HepG2 (cell line): ENCODE results near the gene SENP5. TPM values are rescaled to one million over a fixed set of nuclear protein-coding genes. Genes with fewer than 3 reads are reported as not detected.

ENCODE experiments used
- GZF1 ChIP-seq: sonication (generic); formaldehyde crosslinking; IDR thresholded peaks from 2 replicates; pipeline ENCODE4 v1.5.1; 2020; ENCODE audit warnings: mild to moderate bottlenecking, missing genetic modification reagents
- HDAC6 ChIP-seq: fragments of 200-600 bp; sonication (generic); IDR thresholded peaks from 2 replicates; pipeline ENCODE4 v1.7.0; 2017; ENCODE audit warnings: mild to moderate bottlenecking, antibody characterized with exemption, low read length, low read depth
- HOXA3 ChIP-seq: sonication (generic); formaldehyde crosslinking; IDR thresholded peaks from 2 replicates; pipeline ENCODE4 v1.5.0; 2020; ENCODE audit warnings: missing genetic modification reagents
- HOXA7 ChIP-seq: sonication (generic); formaldehyde crosslinking; IDR thresholded peaks from 2 replicates; pipeline ENCODE4 v1.8.1; 2022; ENCODE audit warnings: mild to moderate bottlenecking, missing genetic modification reagents, moderate library complexity
- IKZF4 ChIP-seq: sonication (generic); formaldehyde crosslinking; IDR thresholded peaks from 2 replicates; pipeline ENCODE4 v1.5.1; 2020; ENCODE audit warnings: borderline replicate concordance, mild to moderate bottlenecking, low read depth, missing genetic modification reagents; ENCODE audit errors: not compliant biosample characterization
- LCORL ChIP-seq, 2 experiments: fragments of 450-650 bp in 1 of 2; sonication (generic) in 1 of 2; formaldehyde crosslinking in 1 of 2; IDR thresholded peaks; 2 replicates each; pipeline versions ENCODE4 v1.5.0 to v1.6.1; 2017 to 2020; ENCODE audit warnings: antibody characterized with exemption in 1 of 2, missing genetic modification reagents in 1 of 2
- RXRA ChIP-seq: sonication (generic); formaldehyde crosslinking; IDR thresholded peaks from 2 replicates; pipeline ENCODE4 v1.5.1; 2020; ENCODE audit warnings: missing genetic modification reagents
- RXRB ChIP-seq: IDR thresholded peaks from 2 replicates; pipeline ENCODE4 v1.6.1; 2016; ENCODE audit warnings: borderline replicate concordance, missing genetic modification reagents, missing compliant biosample characterization
- SIX4 ChIP-seq: sonication (generic); formaldehyde crosslinking; IDR thresholded peaks from 2 replicates; pipeline ENCODE4 v1.4.0; 2020; ENCODE audit warnings: missing genetic modification reagents
- SOX5 ChIP-seq: IDR thresholded peaks from 2 replicates; pipeline ENCODE4 v1.6.1; 2016; ENCODE audit warnings: borderline replicate concordance
- SP140L ChIP-seq: sonication (generic); formaldehyde crosslinking; IDR thresholded peaks from 2 replicates; pipeline ENCODE4 v1.4.0; 2020; ENCODE audit warnings: missing genetic modification reagents, borderline replicate concordance
- YEATS4 ChIP-seq: sonication (generic); formaldehyde crosslinking; IDR thresholded peaks from 2 replicates; pipeline ENCODE4 v1.4.0; 2020; ENCODE audit warnings: missing genetic modification reagents, borderline replicate concordance
- ZC3H13 ChIP-seq: sonication (generic); formaldehyde crosslinking; IDR thresholded peaks from 2 replicates; pipeline ENCODE4 v1.8.1; 2023; ENCODE audit warnings: mild to moderate bottlenecking, missing genetic modification reagents, moderate library complexity
- ZNF101 ChIP-seq: sonication (generic); formaldehyde crosslinking; IDR thresholded peaks from 2 replicates; pipeline ENCODE4 v1.4.0; 2020; ENCODE audit warnings: mild to moderate bottlenecking, low read depth, missing genetic modification reagents, borderline replicate concordance
- ZNF232 ChIP-seq: sonication (generic); formaldehyde crosslinking; IDR thresholded peaks from 2 replicates; pipeline ENCODE4 v1.4.0; 2020; ENCODE audit warnings: missing genetic modification reagents, borderline replicate concordance
- ZNF672 ChIP-seq: sonication (generic); formaldehyde crosslinking; IDR thresholded peaks from 2 replicates; pipeline ENCODE4 v1.8.1; 2022; ENCODE audit warnings: missing genetic modification reagents
- ZNF724P ChIP-seq: sonication (generic); formaldehyde crosslinking; IDR thresholded peaks from 2 replicates; pipeline ENCODE4 v1.8.0; 2022; ENCODE audit warnings: missing genetic modification reagents, borderline replicate concordance
- ZNF737 ChIP-seq: sonication (generic); formaldehyde crosslinking; IDR thresholded peaks from 2 replicates; pipeline ENCODE4 v1.5.0; 2020; ENCODE audit warnings: missing genetic modification reagents, mild to moderate bottlenecking, borderline replicate concordance
- polyA plus RNA-seq, 8 experiments: library from polyadenylated mRNA; depleted of rRNA in 3 of 8; stranded (reverse) in 7 of 8; unstranded in 1 of 8; fragments of >200 nt; fragmentation: Illumina TruSeq in 4 of 8; extraction: Trizol in 4 of 8; gene quantifications; 2 replicates each; pipeline versions ENCODE4 v1.2.1 to v1.2.3, GENCODE V29; 2011 to 2016; ENCODE audit warnings: low read depth in 4 of 8, missing spikeins in 1 of 8, mixed read lengths in 1 of 8; ENCODE audit not compliant: insufficient read depth in 1 of 8
- total RNA-seq, 5 experiments: library from RNA; depleted of rRNA; stranded (reverse); fragments of >200 nt; fragmentation: Illumina TruSeq; extraction: Trizol; gene quantifications; 2 replicates each; pipeline ENCODE4 v1.2.3, GENCODE V29; 2016; ENCODE audit warnings: low read depth in 1 of 5
- TF ChIP-seq, protein P1 (sequence below): sonication (generic); formaldehyde crosslinking; IDR thresholded peaks from 2 replicates; pipeline ENCODE4 v1.4.0; 2020; ENCODE audit warnings: low read depth, mild to moderate bottlenecking, missing genetic modification reagents
- TF ChIP-seq, protein P2 (sequence below): sonication (generic); formaldehyde crosslinking; IDR thresholded peaks from 2 replicates; pipeline ENCODE4 v1.4.0; 2020; ENCODE audit warnings: missing genetic modification reagents
- TF ChIP-seq, protein P3 (sequence below): sonication (generic); formaldehyde crosslinking; IDR thresholded peaks from 2 replicates; pipeline ENCODE4 v1.4.0; 2020; ENCODE audit warnings: mild to moderate bottlenecking, low read depth, missing genetic modification reagents
- TF ChIP-seq, protein P4 (sequence below): sonication (generic); formaldehyde crosslinking; IDR thresholded peaks from 2 replicates; pipeline ENCODE4 v1.8.0; 2022; ENCODE audit warnings: mild to moderate bottlenecking, missing genetic modification reagents, borderline replicate concordance
- TF ChIP-seq, protein P5 (sequence below): sonication (generic); formaldehyde crosslinking; IDR thresholded peaks from 2 replicates; pipeline ENCODE4 v1.5.1; 2020; ENCODE audit warnings: missing genetic modification reagents, mild to moderate bottlenecking, borderline replicate concordance

SENP5 gene
- total and polyA plus RNA-seq, 2 of the 13 experiments (the other 11 are each of a cell fraction or from before 2014, with no cell fraction given) = 17.6 to 30.9 TPM

DNA sequence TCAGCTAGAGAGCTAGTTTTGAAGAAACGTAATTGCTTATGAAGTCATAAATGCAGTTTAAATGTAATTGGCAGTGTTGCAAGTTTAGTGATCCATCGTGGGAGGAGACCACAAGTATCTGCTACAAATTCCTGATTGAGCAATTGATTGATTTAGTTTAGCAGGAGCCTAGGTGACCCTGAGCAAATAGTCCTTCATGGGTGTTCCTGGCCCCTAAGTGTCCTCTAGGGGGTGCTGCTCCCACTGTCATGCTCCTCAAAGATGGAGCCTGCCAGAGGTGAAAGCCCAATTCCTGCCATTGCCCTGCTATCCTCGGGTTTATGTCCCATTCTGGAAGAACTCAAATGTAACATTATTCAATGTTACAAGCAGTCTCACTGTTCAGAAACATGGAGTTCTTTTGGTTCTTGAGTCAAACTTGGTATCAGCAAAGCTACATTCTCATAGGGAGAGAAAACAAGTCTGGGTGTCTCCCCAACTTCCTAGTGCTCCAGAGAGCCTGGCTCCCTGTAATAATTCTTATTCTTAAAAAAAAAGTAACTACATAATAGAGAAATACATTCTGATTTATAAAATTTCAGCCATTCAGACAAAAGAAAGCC is 29.8 kb upstream of the SENP5 start (continued):
- TF ChIP-seq ZNF672 (CRISPR knock-in tag) = no peak
- TF ChIP-seq RXRB (CRISPR knock-in tag) = peak; percentile 53
- TF ChIP-seq, protein P1, sequence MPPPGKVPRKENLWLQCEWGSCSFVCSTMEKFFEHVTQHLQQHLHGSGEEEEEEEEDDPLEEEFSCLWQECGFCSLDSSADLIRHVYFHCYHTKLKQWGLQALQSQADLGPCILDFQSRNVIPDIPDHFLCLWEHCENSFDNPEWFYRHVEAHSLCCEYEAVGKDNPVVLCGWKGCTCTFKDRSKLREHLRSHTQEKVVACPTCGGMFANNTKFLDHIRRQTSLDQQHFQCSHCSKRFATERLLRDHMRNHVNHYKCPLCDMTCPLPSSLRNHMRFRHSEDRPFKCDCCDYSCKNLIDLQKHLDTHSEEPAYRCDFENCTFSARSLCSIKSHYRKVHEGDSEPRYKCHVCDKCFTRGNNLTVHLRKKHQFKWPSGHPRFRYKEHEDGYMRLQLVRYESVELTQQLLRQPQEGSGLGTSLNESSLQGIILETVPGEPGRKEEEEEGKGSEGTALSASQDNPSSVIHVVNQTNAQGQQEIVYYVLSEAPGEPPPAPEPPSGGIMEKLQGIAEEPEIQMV (CRISPR knock-in tag) = no peak
- no peak for TF ChIP-seq IKZF4 (CRISPR knock-in tag)
- TF ChIP-seq SOX5 (CRISPR knock-in tag) = no peak
- TF ChIP-seq HDAC6 = no peak
- TF ChIP-seq RXRA (CRISPR knock-in tag) = peak; percentile 18; the same call in 1 of the 2 replicates
- no peak for TF ChIP-seq ZNF724P (CRISPR knock-in tag)
- no peak for TF ChIP-seq HOXA7
- no peak for TF ChIP-seq ZNF232
- TF ChIP-seq ZNF101 (CRISPR knock-in tag) = no peak
- no peak for TF ChIP-seq SP140L (CRISPR knock-in tag)
- TF ChIP-seq, protein P2, sequence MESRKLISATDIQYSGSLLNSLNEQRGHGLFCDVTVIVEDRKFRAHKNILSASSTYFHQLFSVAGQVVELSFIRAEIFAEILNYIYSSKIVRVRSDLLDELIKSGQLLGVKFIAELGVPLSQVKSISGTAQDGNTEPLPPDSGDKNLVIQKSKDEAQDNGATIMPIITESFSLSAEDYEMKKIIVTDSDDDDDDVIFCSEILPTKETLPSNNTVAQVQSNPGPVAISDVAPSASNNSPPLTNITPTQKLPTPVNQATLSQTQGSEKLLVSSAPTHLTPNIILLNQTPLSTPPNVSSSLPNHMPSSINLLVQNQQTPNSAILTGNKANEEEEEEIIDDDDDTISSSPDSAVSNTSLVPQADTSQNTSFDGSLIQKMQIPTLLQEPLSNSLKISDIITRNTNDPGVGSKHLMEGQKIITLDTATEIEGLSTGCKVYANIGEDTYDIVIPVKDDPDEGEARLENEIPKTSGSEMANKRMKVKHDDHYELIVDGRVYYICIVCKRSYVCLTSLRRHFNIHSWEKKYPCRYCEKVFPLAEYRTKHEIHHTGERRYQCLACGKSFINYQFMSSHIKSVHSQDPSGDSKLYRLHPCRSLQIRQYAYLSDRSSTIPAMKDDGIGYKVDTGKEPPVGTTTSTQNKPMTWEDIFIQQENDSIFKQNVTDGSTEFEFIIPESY (CRISPR knock-in tag) = peak; percentile 89
- no peak for TF ChIP-seq ZNF737
- TF ChIP-seq SIX4 = no peak
- TF ChIP-seq HOXA3 (CRISPR knock-in tag) = 0 out of 2 replicates have a peak, but pooled peaks have one; percentile 19
- TF ChIP-seq, protein P3, sequence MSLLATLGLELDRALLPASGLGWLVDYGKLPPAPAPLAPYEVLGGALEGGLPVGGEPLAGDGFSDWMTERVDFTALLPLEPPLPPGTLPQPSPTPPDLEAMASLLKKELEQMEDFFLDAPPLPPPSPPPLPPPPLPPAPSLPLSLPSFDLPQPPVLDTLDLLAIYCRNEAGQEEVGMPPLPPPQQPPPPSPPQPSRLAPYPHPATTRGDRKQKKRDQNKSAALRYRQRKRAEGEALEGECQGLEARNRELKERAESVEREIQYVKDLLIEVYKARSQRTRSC (CRISPR knock-in tag) = no peak
- TF ChIP-seq LCORL (IDR thresholded peaks at IDR 0.05) = no peak
- TF ChIP-seq LCORL (CRISPR knock-in tag; IDR thresholded peaks at IDR 0.05) = no peak
- TF ChIP-seq YEATS4 = no peak
- TF ChIP-seq, protein P4, sequence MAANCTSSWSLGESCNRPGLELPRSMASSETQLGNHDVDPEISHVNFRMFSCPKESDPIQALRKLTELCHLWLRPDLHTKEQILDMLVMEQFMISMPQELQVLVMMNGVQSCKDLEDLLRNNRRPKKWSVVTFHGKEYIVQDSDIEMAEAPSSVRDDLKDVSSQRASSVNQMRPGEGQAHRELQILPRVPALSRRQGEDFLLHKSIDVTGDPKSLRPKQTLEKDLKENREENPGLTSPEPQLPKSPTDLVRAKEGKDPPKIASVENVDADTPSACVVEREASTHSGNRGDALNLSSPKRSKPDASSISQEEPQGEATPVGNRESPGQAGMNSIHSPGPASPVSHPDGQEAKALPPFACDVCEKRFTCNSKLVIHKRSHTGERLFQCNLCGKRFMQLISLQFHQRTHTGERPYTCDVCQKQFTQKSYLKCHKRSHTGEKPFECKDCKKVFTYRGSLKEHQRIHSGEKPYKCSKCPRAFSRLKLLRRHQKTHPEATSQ (CRISPR knock-in tag) = no peak
- TF ChIP-seq, protein P5, sequence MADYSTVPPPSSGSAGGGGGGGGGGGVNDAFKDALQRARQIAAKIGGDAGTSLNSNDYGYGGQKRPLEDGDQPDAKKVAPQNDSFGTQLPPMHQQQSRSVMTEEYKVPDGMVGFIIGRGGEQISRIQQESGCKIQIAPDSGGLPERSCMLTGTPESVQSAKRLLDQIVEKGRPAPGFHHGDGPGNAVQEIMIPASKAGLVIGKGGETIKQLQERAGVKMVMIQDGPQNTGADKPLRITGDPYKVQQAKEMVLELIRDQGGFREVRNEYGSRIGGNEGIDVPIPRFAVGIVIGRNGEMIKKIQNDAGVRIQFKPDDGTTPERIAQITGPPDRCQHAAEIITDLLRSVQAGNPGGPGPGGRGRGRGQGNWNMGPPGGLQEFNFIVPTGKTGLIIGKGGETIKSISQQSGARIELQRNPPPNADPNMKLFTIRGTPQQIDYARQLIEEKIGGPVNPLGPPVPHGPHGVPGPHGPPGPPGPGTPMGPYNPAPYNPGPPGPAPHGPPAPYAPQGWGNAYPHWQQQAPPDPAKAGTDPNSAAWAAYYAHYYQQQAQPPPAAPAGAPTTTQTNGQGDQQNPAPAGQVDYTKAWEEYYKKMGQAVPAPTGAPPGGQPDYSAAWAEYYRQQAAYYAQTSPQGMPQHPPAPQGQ (CRISPR knock-in tag) = no peak
- no peak for TF ChIP-seq ZC3H13 (CRISPR knock-in tag)
- TF ChIP-seq GZF1 (CRISPR knock-in tag) = no peak
